K562 (cell line): ENCODE results near the gene SPTBN4. TPM values are rescaled to one million over a fixed set of nuclear protein-coding genes. Genes with fewer than 3 reads are reported as not detected.
A peak's percentile ranks its signal among the peaks of the same experiment; 100 is the strongest.

Experiments used
- ATAC-seq: fragments of 200-7000 bp; cut with Tn5 transposase; 3 replicates; pipeline ENCODE4 v1.9.1; 2020; ENCODE audit warnings: moderate library complexity
- BruUV-seq: library from RNA; stranded (reverse); fragments of 400-500 nt; replicated peaks from 2 replicates; lab custom pipeline; 2021; lab: Mats Ljungman, UMichigan
- CTCF ChIA-PET: fragments of 300-600 bp; formaldehyde crosslinking; extraction: SDS; loops from one replicate; lab custom pipeline; 2021; ENCODE audit warnings: low intra/inter-chr PET ratio; lab: Yijun Ruan, JAX
- POLR2A ChIA-PET: fragments of 300-600, 350-650 bp; sonication (Branson Sonifier 250); formaldehyde crosslinking; extraction: SDS; loops from one replicate; lab custom pipeline; 2021; ENCODE audit warnings: antibody characterized with exemption, inconsistent platforms; lab: Yijun Ruan, JAX
- DNase-seq, 4 experiments: peaks; one replicate each; pipeline versions ENCODE4 v3.0.0 to v3.0.0-alpha.2; 2011 to 2018; ENCODE audit warnings: low spot score in 3 of 4, mixed read lengths in 3 of 4; ENCODE audit errors: extremely low read depth in 1 of 4
- FAIRE-seq: peaks from 2 replicates; lab custom pipeline; 2011; peaks lifted over from hg19 to GRCh38; lab: Jason Lieb, UNC
- H2AFZ ChIP-seq: 2 replicates; pipeline ENCODE4 v1.6.0; 2011; ENCODE audit warnings: low read depth, low read length, control low read depth, inconsistent platforms
- H3K27ac ChIP-seq: fragments of 200-600 bp; 3 replicates; pipeline ENCODE4 v1.8.0; 2011; ENCODE audit warnings: low read depth, mild to moderate bottlenecking, control low read depth, inconsistent platforms, low read length, moderate library complexity, mixed read lengths; ENCODE audit errors: extremely low read depth
- H3K27me3 ChIP-seq, 2 experiments: fragments of 300-600 bp in 1 of 2; 2 replicates in 1 of 2; 3 replicates in 1 of 2; pipeline versions ENCODE4 v1.6.0 to v1.8.0; 2011; ENCODE audit warnings: inconsistent platforms in 2 of 2, low read length in 2 of 2, mild to moderate bottlenecking in 1 of 2, mixed read lengths in 1 of 2, moderate library complexity in 1 of 2; ENCODE audit not compliant: control insufficient read depth in 2 of 2, insufficient read depth in 2 of 2
- H3K36me3 ChIP-seq: fragments of 300-600 bp; 3 replicates; pipeline ENCODE4 v1.8.0; 2011; ENCODE audit warnings: mild to moderate bottlenecking, low read length, inconsistent platforms; ENCODE audit not compliant: control insufficient read depth, insufficient read depth
- H3K4me1 ChIP-seq, 2 experiments: fragments of 200-600 bp in 1 of 2; replicated peaks in 1 of 2; 2 replicates in 1 of 2; 3 replicates in 1 of 2; pipeline versions ENCODE4 v1.5.1 to v1.8.0; 2011; ENCODE audit warnings: inconsistent platforms in 2 of 2, low read length in 2 of 2, mild to moderate bottlenecking in 1 of 2, mixed read lengths in 1 of 2, moderate library complexity in 1 of 2; ENCODE audit not compliant: control insufficient read depth in 2 of 2, insufficient read depth in 2 of 2
- H3K4me2 ChIP-seq: 2 replicates; pipeline ENCODE4 v1.6.1; 2011; ENCODE audit warnings: low read length, control low read depth, inconsistent platforms, mixed read lengths; ENCODE audit not compliant: insufficient read depth
- H3K4me3 ChIP-seq: fragments of 200-600 bp; sonication (generic), shearing (Covaris generic); 2 replicates; pipeline ENCODE4 v1.5.1; 2016; ENCODE audit warnings: control low read depth, inconsistent platforms
- H3K79me2 ChIP-seq: fragments of 200-600 bp; 3 replicates; pipeline ENCODE4 v1.8.0; 2011; ENCODE audit warnings: low read length, inconsistent platforms; ENCODE audit not compliant: control insufficient read depth, insufficient read depth
- H3K9ac ChIP-seq, 2 experiments: 2 replicates each; pipeline versions ENCODE4 v1.6.0 to v1.6.1; 2011; ENCODE audit warnings: low read depth in 2 of 2, low read length in 2 of 2, control low read depth in 1 of 2, inconsistent platforms in 1 of 2, mild to moderate bottlenecking in 1 of 2, mixed read lengths in 1 of 2; ENCODE audit not compliant: insufficient read depth in 1 of 2
- H3K9me1 ChIP-seq: one replicate; pipeline ENCODE4 v1.6.0; 2011; ENCODE audit warnings: inconsistent platforms, mild to moderate bottlenecking, low read length, moderate library complexity; ENCODE audit not compliant: control insufficient read depth, insufficient read depth
- H3K9me3 ChIP-seq: replicated peaks from 2 replicates; pipeline ENCODE4 v1.5.1; 2011; ENCODE audit warnings: low read depth, low read length, inconsistent platforms; ENCODE audit not compliant: control insufficient read depth, insufficient read depth
- H4K20me1 ChIP-seq: replicated peaks from 2 replicates; pipeline ENCODE4 v1.6.1; 2011; ENCODE audit warnings: low read length, inconsistent platforms, mixed read lengths; ENCODE audit not compliant: control insufficient read depth, insufficient read depth
- HEY1 ChIP-seq: fragments of 250-450 bp; sonication (Bioruptor Pico); IDR thresholded peaks from 2 replicates; pipeline ENCODE4 v1.5.0; 2020; ENCODE audit warnings: mild to moderate bottlenecking, moderate library complexity, borderline replicate concordance
- IRF1 ChIP-seq: sonication (generic); formaldehyde crosslinking; IDR thresholded peaks from 2 replicates; pipeline ENCODE4 v1.8.0; 2022; ENCODE audit warnings: missing genetic modification reagents, mild to moderate bottlenecking, borderline replicate concordance
- KLF6 ChIP-seq: fragments of 250-450 bp; sonication (Bioruptor Pico); IDR thresholded peaks from 2 replicates; pipeline ENCODE4 v1.4.0; 2020; ENCODE audit warnings: mild to moderate bottlenecking, moderate library complexity, borderline replicate concordance
- NCOR1 ChIP-seq: fragments of 450-650 bp; IDR thresholded peaks from 2 replicates; pipeline ENCODE4 v1.6.1; 2016; ENCODE audit warnings: mild to moderate bottlenecking, moderate library complexity
- PBX2 ChIP-seq, 2 experiments: IDR thresholded peaks in 1 of 2; conservative IDR thresholded peaks in 1 of 2; 2 replicates each; pipeline ENCODE4 v1.6.1; 2016; ENCODE audit warnings: low read depth in 2 of 2, mild to moderate bottlenecking in 1 of 2, missing compliant biosample characterization in 1 of 2, missing genetic modification characterization in 1 of 2, moderate library complexity in 1 of 2
- ZBTB34 ChIP-seq: fragments of 250-450 bp; sonication (Bioruptor Pico); IDR thresholded peaks from 2 replicates; pipeline ENCODE4 v1.8.0; 2021; ENCODE audit warnings: mild to moderate bottlenecking, moderate library complexity
- WGBS: fragments of 100-300 bp; shearing (Covaris generic); methylation state at CpG from one replicate; pipeline ENCODE4 v1.1.6; 2016; ENCODE audit warnings: low coverage, mixed read lengths; ENCODE audit not compliant: insufficient coverage; ENCODE audit errors: missing lambda C conversion rate; 5-methylcytosine and 5-hydroxymethylcytosine counted together
- in situ Hi-C: fragments of 300-500 bp; cut with MboI; formaldehyde crosslinking; loops from 4 replicates; pipeline ENCODE4 v1.15.0; 2018; ENCODE audit warnings: inconsistent platforms, mixed read lengths
- intact Hi-C: fragments of 100-400 bp; cut with micrococcal nuclease; formaldehyde crosslinking; loops from 2 replicates; pipeline ENCODE4 v1.14.2; 2022
- polyA plus RNA-seq, 8 experiments: library from polyadenylated mRNA; depleted of rRNA in 4 of 8; stranded (reverse) in 5 of 8; unstranded in 3 of 8; fragments of >200 nt; fragmentation: Nextera tagmentation in 2 of 8; fragmentation: Illumina TruSeq in 1 of 8; extraction: Ambion mirVana in 2 of 8; extraction: Trizol in 1 of 8; gene quantifications; 2 replicates each; pipeline versions ENCODE4 v1.2.1 to v1.2.3, GENCODE V29; 2011 to 2014; ENCODE audit warnings: inconsistent platforms in 1 of 8, missing spikeins in 1 of 8
- total RNA-seq, 7 experiments: library from RNA; depleted of rRNA in 6 of 7; stranded (reverse); fragments of >200 nt in 6 of 7; fragmentation: Illumina TruSeq in 2 of 7; extraction: Trizol in 2 of 7; gene quantifications; 2 replicates each; pipeline versions ENCODE4 v1.2.1 to v1.2.3, GENCODE V29; 2011 to 2021; ENCODE audit warnings: low replicate concordance in 1 of 7
- TF ChIP-seq, protein P1 (sequence below): fragments of 250-450 bp; sonication (Bioruptor Pico); IDR thresholded peaks from 2 replicates; pipeline ENCODE4 v1.5.0; 2021
- TF ChIP-seq, protein P2 (sequence below): fragments of 250-450 bp; sonication (Bioruptor Pico); IDR thresholded peaks from 2 replicates; pipeline ENCODE4 v1.4.0; 2020; ENCODE audit warnings: mild to moderate bottlenecking, moderate library complexity
- TF ChIP-seq, protein P3 (sequence below): fragments of 250-450 bp; sonication (Bioruptor Pico); IDR thresholded peaks from 2 replicates; pipeline ENCODE4 v1.8.0; 2021; ENCODE audit warnings: moderate library complexity, mild to moderate bottlenecking, inconsistent platforms

SPTBN4 gene
- total and polyA plus RNA-seq, 9 of the 15 experiments (the other 6 are each of a cell fraction or from before 2014, with no cell fraction given), result 0.01 to 1.5 (median 0.86) TPM

DNA sequence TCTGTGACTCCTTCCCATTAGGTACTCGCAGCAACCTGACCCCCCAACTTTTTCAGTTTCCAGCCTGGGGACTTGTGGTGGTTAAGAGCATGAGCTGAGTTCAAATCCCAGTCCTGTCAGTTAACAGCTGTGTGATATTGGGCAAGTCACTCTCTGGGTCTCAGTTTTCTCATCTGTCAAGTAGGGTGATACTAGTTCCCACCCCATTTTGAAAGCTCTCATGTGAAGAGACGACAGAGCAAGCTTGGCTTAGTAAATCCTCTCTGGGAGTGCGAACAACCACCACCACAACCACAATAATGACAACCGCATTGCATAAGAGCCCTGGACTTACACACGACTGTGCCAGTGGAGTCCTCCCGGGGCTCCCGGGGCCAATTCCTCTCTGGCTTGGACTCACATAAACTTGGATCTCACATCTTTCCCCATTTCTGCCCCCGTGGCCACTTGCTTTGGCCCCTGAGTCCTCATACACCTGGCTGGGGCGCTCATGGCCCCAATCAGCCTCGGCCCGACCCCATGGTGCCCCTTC, 1.7 kb upstream of the SPTBN4 start:
- ATAC-seq (peak; percentile 12), FAIRE-seq (no peak), DNase-seq (peak in 1 of 4 experiments; percentile 25)
- peak overlapping the region; percentile 96 to 99 for H3K9ac ChIP-seq
- TSS peak; percentile 83 for BruUV-seq
- intact Hi-C loops, result loop anchor here (2.0 kb wide), 1 partner anchor 64 kb away; no protein-coding TSS in a partner anchor
- peaks cover 7% of the 10 kb centered on the region for H4K20me1 ChIP-seq
- peak overlapping the region; percentile 91 for H3K4me3 ChIP-seq
- H3K9me3 ChIP-seq, result no peaks in the 10 kb centered on the region; the same call in 1 of the 2 replicates
- peak overlapping the region; percentile 91 for H3K4me2 ChIP-seq
- POLR2A ChIA-PET, result interaction anchor here (0.6 to 4.0 kb wide), 21 partner anchors 11 to 150 kb away, joined by 3 to 43 read pairs (median 4); partner anchors contain the start of genes LTBP4, SERTAD1 and SERTAD3
- H3K27ac ChIP-seq, result peak overlapping the region; percentile 96
- in situ Hi-C loops, result no loop called here
- no peaks in the 10 kb centered on the region for H3K27me3 ChIP-seq
- CTCF ChIA-PET, result interaction anchor here (0.6 to 1.9 kb wide), 6 partner anchors 134 to 1417 kb away, joined by 3 to 12 read pairs (median 4); no protein-coding TSS in a partner anchor
- peaks cover 4% of the 10 kb centered on the region for H3K9me1 ChIP-seq
- H2AFZ ChIP-seq, result peak overlapping the region; percentile 41
- peaks cover 58% of the 10 kb centered on the region for H3K79me2 ChIP-seq
- peaks cover 23 to 58% of the 10 kb centered on the region in 2 experiments; a peak in 4 of 5 replicates for H3K4me1 ChIP-seq
- 0% methylated on average over 11 of the region's 11 CpGs for WGBS
- peaks cover 17% of the 10 kb centered on the region for H3K36me3 ChIP-seq
- TF ChIP-seq KLF6 (CRISPR knock-in tag) (no peak), PBX2 (CRISPR knock-in tag; IDR thresholded peaks at IDR 0.05; ENCODE audit: low read depth) (no peak), PBX2 (tag; conservative IDR thresholded peaks at IDR 0.05; ENCODE audit: low read depth) (peak; percentile 28; the same call in 1 of the 2 replicates), NCOR1 (no peak), IRF1 (CRISPR knock-in tag) (no peak), ZBTB34 (CRISPR knock-in tag) (no peak), HEY1 (CRISPR knock-in tag) (no peak)
- TF ChIP-seq, protein P1, sequence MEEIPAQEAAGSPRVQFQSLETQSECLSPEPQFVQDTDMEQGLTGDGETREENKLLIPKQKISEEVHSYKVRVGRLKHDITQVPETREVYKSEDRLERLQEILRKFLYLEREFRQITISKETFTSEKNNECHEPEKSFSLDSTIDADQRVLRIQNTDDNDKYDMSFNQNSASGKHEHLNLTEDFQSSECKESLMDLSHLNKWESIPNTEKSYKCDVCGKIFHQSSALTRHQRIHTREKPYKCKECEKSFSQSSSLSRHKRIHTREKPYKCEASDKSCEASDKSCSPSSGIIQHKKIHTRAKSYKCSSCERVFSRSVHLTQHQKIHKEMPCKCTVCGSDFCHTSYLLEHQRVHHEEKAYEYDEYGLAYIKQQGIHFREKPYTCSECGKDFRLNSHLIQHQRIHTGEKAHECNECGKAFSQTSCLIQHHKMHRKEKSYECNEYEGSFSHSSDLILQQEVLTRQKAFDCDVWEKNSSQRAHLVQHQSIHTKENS (CRISPR knock-in tag), result no peak
- TF ChIP-seq, protein P2, sequence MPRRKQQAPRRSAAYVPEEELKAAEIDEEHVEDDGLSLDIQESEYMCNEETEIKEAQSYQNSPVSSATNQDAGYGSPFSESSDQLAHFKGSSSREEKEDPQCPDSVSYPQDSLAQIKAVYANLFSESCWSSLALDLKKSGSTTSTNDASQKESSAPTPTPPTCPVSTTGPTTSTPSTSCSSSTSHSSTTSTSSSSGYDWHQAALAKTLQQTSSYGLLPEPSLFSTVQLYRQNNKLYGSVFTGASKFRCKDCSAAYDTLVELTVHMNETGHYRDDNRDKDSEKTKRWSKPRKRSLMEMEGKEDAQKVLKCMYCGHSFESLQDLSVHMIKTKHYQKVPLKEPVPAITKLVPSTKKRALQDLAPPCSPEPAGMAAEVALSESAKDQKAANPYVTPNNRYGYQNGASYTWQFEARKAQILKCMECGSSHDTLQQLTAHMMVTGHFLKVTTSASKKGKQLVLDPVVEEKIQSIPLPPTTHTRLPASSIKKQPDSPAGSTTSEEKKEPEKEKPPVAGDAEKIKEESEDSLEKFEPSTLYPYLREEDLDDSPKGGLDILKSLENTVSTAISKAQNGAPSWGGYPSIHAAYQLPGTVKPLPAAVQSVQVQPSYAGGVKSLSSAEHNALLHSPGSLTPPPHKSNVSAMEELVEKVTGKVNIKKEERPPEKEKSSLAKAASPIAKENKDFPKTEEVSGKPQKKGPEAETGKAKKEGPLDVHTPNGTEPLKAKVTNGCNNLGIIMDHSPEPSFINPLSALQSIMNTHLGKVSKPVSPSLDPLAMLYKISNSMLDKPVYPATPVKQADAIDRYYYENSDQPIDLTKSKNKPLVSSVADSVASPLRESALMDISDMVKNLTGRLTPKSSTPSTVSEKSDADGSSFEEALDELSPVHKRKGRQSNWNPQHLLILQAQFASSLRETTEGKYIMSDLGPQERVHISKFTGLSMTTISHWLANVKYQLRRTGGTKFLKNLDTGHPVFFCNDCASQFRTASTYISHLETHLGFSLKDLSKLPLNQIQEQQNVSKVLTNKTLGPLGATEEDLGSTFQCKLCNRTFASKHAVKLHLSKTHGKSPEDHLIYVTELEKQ (CRISPR knock-in tag), result no peak
- TF ChIP-seq, protein P3, sequence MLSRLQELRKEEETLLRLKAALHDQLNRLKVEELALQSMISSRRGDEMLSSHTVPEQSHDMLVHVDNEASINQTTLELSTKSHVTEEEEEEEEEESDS, result no peak
